Mesenchymal stem cell (in vitro differentiated cells and primary cell): ENCODE results near the gene NT5DC1.

Source experiments
- DNase-seq: peaks from one replicate; pipeline ENCODE4 v3.0.0-alpha.2; 2013
- H2AFZ ChIP-seq: one replicate; pipeline ENCODE4 v1.6.1; 2013; ENCODE audit warnings: low read depth, mild to moderate bottlenecking, control low read depth, inconsistent platforms, low read length, moderate library complexity
- H2AK5ac ChIP-seq: 2 replicates; pipeline ENCODE4 v1.6.1; 2013; ENCODE audit warnings: low read length, moderate library complexity, mild to moderate bottlenecking, inconsistent platforms; ENCODE audit not compliant: severe bottlenecking
- H2BK120ac ChIP-seq: one replicate; pipeline ENCODE4 v1.6.1; 2013; ENCODE audit warnings: low read depth, mild to moderate bottlenecking, inconsistent platforms, low read length, moderate library complexity
- H2BK12ac ChIP-seq, 2 experiments: one replicate each; pipeline ENCODE4 v1.6.1; 2013; ENCODE audit warnings: inconsistent platforms in 2 of 2, low read length in 2 of 2, mild to moderate bottlenecking in 2 of 2, moderate library complexity in 2 of 2, control low read depth in 1 of 2
- H2BK15ac ChIP-seq: one replicate; pipeline ENCODE4 v1.6.1; 2013; ENCODE audit warnings: mild to moderate bottlenecking, low read depth, inconsistent platforms; ENCODE audit not compliant: poor library complexity, severe bottlenecking
- H2BK5ac ChIP-seq: 2 replicates; pipeline ENCODE4 v1.6.1; 2013; ENCODE audit warnings: low read depth, mild to moderate bottlenecking, low read length, control low read depth, inconsistent platforms; ENCODE audit not compliant: poor library complexity, severe bottlenecking
- H3K14ac ChIP-seq, 2 experiments: one replicate each; pipeline ENCODE4 v1.6.1; 2013; ENCODE audit warnings: inconsistent platforms in 2 of 2, low read length in 2 of 2, control low read depth in 1 of 2, mild to moderate bottlenecking in 1 of 2, moderate library complexity in 1 of 2
- H3K18ac ChIP-seq, 2 experiments: one replicate each; pipeline ENCODE4 v1.6.1; 2013; ENCODE audit warnings: inconsistent platforms in 2 of 2, low read length in 2 of 2, control low read depth in 1 of 2, low read depth in 1 of 2, mild to moderate bottlenecking in 1 of 2
- H3K23ac ChIP-seq, 2 experiments: one replicate each; pipeline ENCODE4 v1.6.1; 2013; ENCODE audit warnings: inconsistent platforms in 2 of 2, low read length in 2 of 2, mild to moderate bottlenecking in 2 of 2, moderate library complexity in 2 of 2, control low read depth in 1 of 2
- H3K27ac ChIP-seq: 2 replicates; pipeline ENCODE4 v1.5.1; 2013; ENCODE audit warnings: mild to moderate bottlenecking, moderate library complexity, low read length, control low read depth, inconsistent platforms; ENCODE audit not compliant: poor library complexity, severe bottlenecking
- H3K27me3 ChIP-seq, 2 experiments: 2 replicates each; pipeline versions ENCODE4 v1.6.1 to v1.7.0; 2013; ENCODE audit warnings: low read length in 2 of 2, mild to moderate bottlenecking in 2 of 2, moderate library complexity in 2 of 2, control low read depth in 1 of 2, inconsistent platforms in 1 of 2; ENCODE audit not compliant: control insufficient read depth in 1 of 2, insufficient read depth in 1 of 2
- H3K36me3 ChIP-seq, 2 experiments: 2 replicates each; pipeline versions ENCODE4 v1.6.1 to v1.7.0; 2013; ENCODE audit warnings: low read length in 2 of 2, control low read depth in 1 of 2, inconsistent platforms in 1 of 2, low read depth in 1 of 2, mild to moderate bottlenecking in 1 of 2; ENCODE audit not compliant: insufficient read depth in 2 of 2, control insufficient read depth in 1 of 2
- H3K4ac ChIP-seq, 2 experiments: one replicate each; pipeline ENCODE4 v1.6.1; 2013; ENCODE audit warnings: inconsistent platforms in 2 of 2, low read length in 2 of 2, mild to moderate bottlenecking in 2 of 2, moderate library complexity in 2 of 2, control low read depth in 1 of 2, low read depth in 1 of 2
- H3K4me1 ChIP-seq: 2 replicates; pipeline ENCODE4 v1.6.1; 2013; ENCODE audit warnings: low read depth, low read length, control low read depth; ENCODE audit not compliant: control insufficient read depth, insufficient read depth
- H3K4me2 ChIP-seq: 2 replicates; pipeline ENCODE4 v1.6.1; 2013; ENCODE audit warnings: low read length, mild to moderate bottlenecking, inconsistent platforms; ENCODE audit not compliant: poor library complexity, severe bottlenecking
- H3K4me3 ChIP-seq, 2 experiments: 2 replicates each; pipeline versions ENCODE4 v1.5.1 to v1.7.0; 2013; ENCODE audit warnings: low read length in 2 of 2, mild to moderate bottlenecking in 2 of 2, control low read depth in 1 of 2, low read depth in 1 of 2; ENCODE audit not compliant: insufficient read depth in 1 of 2
- H3K79me1 ChIP-seq: replicated peaks from 2 replicates; pipeline ENCODE4 v1.6.1; 2013; ENCODE audit warnings: mild to moderate bottlenecking, control low read depth, low read length, inconsistent platforms; ENCODE audit not compliant: poor library complexity, severe bottlenecking
- H3K9ac ChIP-seq: 2 replicates; pipeline ENCODE4 v1.7.0; 2013; ENCODE audit warnings: mild to moderate bottlenecking, low read length, moderate library complexity
- H3K9me3 ChIP-seq: 2 replicates; pipeline ENCODE4 v1.7.0; 2013; ENCODE audit warnings: mild to moderate bottlenecking, low read length; ENCODE audit not compliant: control insufficient read depth
- H4K8ac ChIP-seq: one replicate; pipeline ENCODE4 v1.6.1; 2013; ENCODE audit warnings: inconsistent platforms, mild to moderate bottlenecking, low read length, moderate library complexity
- H4K91ac ChIP-seq: one replicate; pipeline ENCODE4 v1.6.1; 2013; ENCODE audit warnings: mild to moderate bottlenecking, low read length, inconsistent platforms
- WGBS: methylation state at CpG from one replicate; pipeline ENCODE4 v1.1.7; 2013; ENCODE audit warnings: mixed read lengths; 5-methylcytosine and 5-hydroxymethylcytosine counted together

Gene NT5DC1

GRCh38 chr6:116136373-116136772 is 35.7 kb downstream of the NT5DC1 start:
- H3K27ac ChIP-seq: no peak overlapping the region
- no peaks in the 10 kb centered on the region for H3K27me3 ChIP-seq
- no peaks in the 10 kb centered on the region for H3K9me3 ChIP-seq
- no CpG with 5 or more reads among the region's 1 CpG for WGBS
- H4K91ac ChIP-seq: no peak overlapping the region
- no peak overlapping the region for H4K8ac ChIP-seq
- H2AK5ac ChIP-seq: no peak overlapping the region
- no peak overlapping the region for H3K23ac ChIP-seq
- no peaks in the 10 kb centered on the region for H3K36me3 ChIP-seq
- no peak overlapping the region for H2BK5ac ChIP-seq
- H3K4me1 ChIP-seq: no peaks in the 10 kb centered on the region
- H3K14ac ChIP-seq: no peak overlapping the region
- no peak overlapping the region for H3K4me2 ChIP-seq
- H2AFZ ChIP-seq: no peak overlapping the region
- H3K79me1 ChIP-seq: peaks cover 1% of the 10 kb centered on the region
- no peak overlapping the region for H3K18ac ChIP-seq
- H2BK120ac ChIP-seq: no peak overlapping the region
- H3K4me3 ChIP-seq: no peak overlapping the region
- H3K4ac ChIP-seq: no peak overlapping the region
- no peak overlapping the region for H3K9ac ChIP-seq
- H2BK12ac ChIP-seq: no peak overlapping the region
- no peak overlapping the region for H2BK15ac ChIP-seq
- no peak for DNase-seq

GRCh38 chr6:116136933-116137340 is 36.3 kb downstream of the NT5DC1 start:
- no peak for DNase-seq
- Histone ChIP-seq H3K4me3 (no peak overlapping the region), H2BK5ac (no peak overlapping the region), H3K4me2 (no peak overlapping the region), H3K18ac (no peak overlapping the region), H2AFZ (no peak overlapping the region), H4K91ac (no peak overlapping the region), H2BK120ac (no peak overlapping the region), H3K79me1 (peaks cover 1% of the 10 kb centered on the region), H3K14ac (no peak overlapping the region), H3K9me3 (no peaks in the 10 kb centered on the region), H2BK15ac (no peak overlapping the region), H3K23ac (no peak overlapping the region), H3K9ac (no peak overlapping the region), H3K27me3 (no peaks in the 10 kb centered on the region), H3K4me1 (no peaks in the 10 kb centered on the region), H2AK5ac (no peak overlapping the region), H3K36me3 (no peaks in the 10 kb centered on the region), H4K8ac (no peak overlapping the region), H3K27ac (no peak overlapping the region), H3K4ac (no peak overlapping the region), H2BK12ac (no peak overlapping the region)
- 92% methylated on average over 4 of the region's 5 CpGs for WGBS

- 89% methylated on average over 4 of the region's 4 CpGs for WGBS
Observed at GRCh38 chr6:116139917-116140316, 39.3 kb downstream of the NT5DC1 start.

GRCh38 chr6:116144605-116145004 is 44.0 kb downstream of the NT5DC1 start:
- no peak overlapping the region for H2BK5ac ChIP-seq
- 54% methylated on average over 3 of the region's 3 CpGs for WGBS
- no peak overlapping the region for H3K18ac ChIP-seq
- no peak overlapping the region for H2BK120ac ChIP-seq
- H3K9ac ChIP-seq: peak overlapping the region; percentile 46
- no peak overlapping the region for H3K4me3 ChIP-seq
- no peak overlapping the region for H3K4ac ChIP-seq
- no peaks in the 10 kb centered on the region for H3K27me3 ChIP-seq
- H3K23ac ChIP-seq: no peak overlapping the region
- no peak overlapping the region for H4K8ac ChIP-seq
- H3K14ac ChIP-seq: no peak overlapping the region
- no peak overlapping the region for H2BK12ac ChIP-seq
- H4K91ac ChIP-seq: no peak overlapping the region
- no peak overlapping the region for H3K4me2 ChIP-seq
- H2AK5ac ChIP-seq: no peak overlapping the region
- H3K36me3 ChIP-seq: no peaks in the 10 kb centered on the region
- no peaks in the 10 kb centered on the region for H3K4me1 ChIP-seq
- H2BK15ac ChIP-seq: no peak overlapping the region
- peak; percentile 75 for DNase-seq
- peaks cover 5% of the 10 kb centered on the region for H3K79me1 ChIP-seq
- no peak overlapping the region for H2AFZ ChIP-seq
- H3K27ac ChIP-seq: no peak overlapping the region
- no peaks in the 10 kb centered on the region for H3K9me3 ChIP-seq

More at GRCh38 chr6:116139917-116140316, 39.3 kb downstream of the NT5DC1 start:
- H3K79me1 ChIP-seq: peaks cover 2% of the 10 kb centered on the region
- no peak overlapping the region for H3K18ac ChIP-seq
- no peaks in the 10 kb centered on the region for H3K9me3 ChIP-seq
- H3K23ac ChIP-seq: no peak overlapping the region
- H4K8ac ChIP-seq: no peak overlapping the region
- H3K27ac ChIP-seq: no peak overlapping the region
- no peak overlapping the region for H3K14ac ChIP-seq
- H3K4me1 ChIP-seq: no peaks in the 10 kb centered on the region
- H3K36me3 ChIP-seq: no peaks in the 10 kb centered on the region
- H2BK5ac ChIP-seq: no peak overlapping the region
- no peak overlapping the region for H2BK15ac ChIP-seq
- H3K27me3 ChIP-seq: no peaks in the 10 kb centered on the region
- H2AFZ ChIP-seq: no peak overlapping the region
- H2BK12ac ChIP-seq: no peak overlapping the region
- H3K4me3 ChIP-seq: no peak overlapping the region
- no peak for DNase-seq
- no peak overlapping the region for H2AK5ac ChIP-seq
- no peak overlapping the region for H4K91ac ChIP-seq
- H2BK120ac ChIP-seq: no peak overlapping the region
- no peak overlapping the region for H3K4ac ChIP-seq
- H3K9ac ChIP-seq: no peak overlapping the region
- no peak overlapping the region for H3K4me2 ChIP-seq
